CD8-positive, alpha-beta memory T cell (primary cell): Measurements from ENCODE around the gene TBC1D22A. TPM values are rescaled to one million over a fixed set of nuclear protein-coding genes. Genes with fewer than 3 reads are reported as not detected.

ENCODE experiments used
- CTCF ChIA-PET: fragments of 350-600 bp; sonication (Branson Sonifier 250); formaldehyde crosslinking; loops from one replicate; lab custom pipeline; 2021; ENCODE audit warnings: antibody characterized with exemption; lab: Charles Lee
- POLR2A ChIA-PET: fragments of 350-600 bp; sonication (Branson Sonifier 250); formaldehyde crosslinking; loops from one replicate; lab custom pipeline; 2021; ENCODE audit warnings: antibody characterized with exemption; lab: Charles Lee
- DNase-seq, 5 donors: peaks; one replicate each; pipeline versions ENCODE4 v3.0.0 to v3.0.0-alpha.2; 2020 to 2022; ENCODE audit warnings: mixed read lengths in 1 of 5
- H3K27ac ChIP-seq: one replicate; pipeline ENCODE4 v1.7.0; 2013; ENCODE audit warnings: low read depth, mild to moderate bottlenecking, low read length, moderate library complexity
- H3K27me3 ChIP-seq: 2 replicates; pipeline ENCODE4 v1.7.0; 2013; ENCODE audit warnings: low read length, mild to moderate bottlenecking; ENCODE audit not compliant: insufficient read depth, poor library complexity, severe bottlenecking
- H3K36me3 ChIP-seq: 2 replicates; pipeline ENCODE4 v1.7.0; 2013; ENCODE audit warnings: mild to moderate bottlenecking, low read length, moderate library complexity; ENCODE audit not compliant: insufficient read depth
- H3K4me1 ChIP-seq: 2 replicates; pipeline ENCODE4 v1.7.0; 2013; ENCODE audit warnings: mild to moderate bottlenecking, low read length, moderate library complexity; ENCODE audit not compliant: insufficient read depth
- H3K4me3 ChIP-seq: 2 replicates; pipeline ENCODE4 v1.7.0; 2013; ENCODE audit warnings: mild to moderate bottlenecking, low read length
- H3K9me3 ChIP-seq: 2 replicates; pipeline ENCODE4 v1.7.0; 2013; ENCODE audit warnings: mild to moderate bottlenecking, low read length
- H3K27ac Mint-ChIP-seq, 8 donors: one replicate each; pipeline ENCODE4 v1.8.0; 2020 to 2021; ENCODE audit warnings: mixed read lengths in 8 of 8, mild to moderate bottlenecking in 6 of 8, inconsistent platforms in 3 of 8, moderate library complexity in 3 of 8
- H3K27me3 Mint-ChIP-seq, 2 donors: one replicate each; pipeline ENCODE4 v1.8.0; 2020 to 2021; ENCODE audit warnings: mixed read lengths in 2 of 2, mild to moderate bottlenecking in 1 of 2, moderate library complexity in 1 of 2
- H3K36me3 Mint-ChIP-seq, 3 donors: one replicate each; pipeline ENCODE4 v1.8.0; 2020 to 2021; ENCODE audit warnings: mixed read lengths in 3 of 3, inconsistent platforms in 1 of 3, mild to moderate bottlenecking in 1 of 3
- H3K4me1 Mint-ChIP-seq, 3 donors: one replicate each; pipeline ENCODE4 v1.8.0; 2020 to 2021; ENCODE audit warnings: mixed read lengths in 3 of 3, inconsistent platforms in 1 of 3, mild to moderate bottlenecking in 1 of 3
- H3K4me3 Mint-ChIP-seq, 7 donors: one replicate each; pipeline ENCODE4 v1.8.0; 2020 to 2021; ENCODE audit warnings: mixed read lengths in 7 of 7, mild to moderate bottlenecking in 6 of 7, moderate library complexity in 4 of 7, inconsistent platforms in 2 of 7
- H3K9me3 Mint-ChIP-seq, 5 donors: one replicate each; pipeline ENCODE4 v1.8.0; 2020 to 2022; ENCODE audit warnings: mixed read lengths in 5 of 5, mild to moderate bottlenecking in 3 of 5, moderate library complexity in 2 of 5, inconsistent platforms in 1 of 5
- polyA plus RNA-seq: library from polyadenylated mRNA; unstranded; fragments of 300-500 nt; fragmentation: Illumina TruSeq; gene quantifications from one replicate; pipeline ENCODE4 v1.2.3, GENCODE V29; 2021
- total RNA-seq, 2 experiments: library from RNA; stranded (reverse); gene quantifications; one replicate each; pipeline ENCODE4 v1.2.3, GENCODE V29; 2021

Gene TBC1D22A
- total and polyA plus RNA-seq, 3 experiments from 2014 or later = 26.6 to 34.8 (median 34.0) TPM

DNA sequence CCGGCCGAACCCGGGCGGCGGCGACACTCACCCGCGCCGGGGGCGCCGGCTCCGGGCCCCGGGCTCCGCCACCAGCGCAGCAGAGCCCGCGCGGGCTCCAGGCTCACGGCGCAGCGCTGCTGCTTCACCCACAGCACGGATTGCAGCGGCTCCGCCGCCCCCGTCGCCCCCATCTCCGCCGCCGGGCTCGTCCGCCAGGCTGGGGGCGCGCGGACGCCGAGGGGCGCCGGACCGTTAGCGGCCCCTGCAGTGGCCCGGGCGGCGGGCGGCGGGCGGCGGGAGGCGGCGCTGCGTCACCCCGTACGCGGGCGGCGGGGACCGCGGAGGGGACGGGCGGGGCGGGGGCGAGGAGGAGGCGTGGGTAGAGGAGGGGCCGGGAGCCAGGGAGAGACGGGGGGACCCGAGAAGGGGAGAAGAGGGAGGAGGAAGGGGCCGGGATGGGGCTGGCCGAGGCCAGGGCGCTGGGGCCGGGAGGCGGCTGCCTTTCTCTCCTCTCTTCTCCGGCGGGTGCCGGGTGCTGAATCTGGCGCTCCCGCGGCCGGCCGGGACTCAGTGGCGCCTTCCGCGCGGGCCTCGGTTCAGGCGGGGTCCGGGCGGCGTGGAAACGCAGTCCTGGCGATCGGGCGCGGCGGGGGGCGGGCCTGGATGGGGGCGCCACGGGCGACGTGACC, 24.3 kb upstream of the TBC1D22A start, which contains the start of gene CERK:
Gene CERK, minus strand, starts transcription at position 277 of the 671 bp plus-strand sequence. Its CDS starts 104 bp downstream, at position 173.
- Histone ChIP-seq H3K27me3 (no peaks in the 10 kb centered on the region), H3K4me3 (peak within 1 kb of the TSS; percentile 76), H3K27ac (peak within 1 kb of the TSS; percentile 76), H3K36me3 (no peaks in the 10 kb centered on the region), H3K9me3 (no peaks in the 10 kb centered on the region), H3K4me1 (peaks cover 43% of the 10 kb centered on the region)
- Mint-ChIP-seq H3K36me3 (peaks cover 5 to 26% (median 14%) of the 10 kb centered on the region in 3 donors), H3K9me3 (no peaks in the 10 kb centered on the region), H3K27ac (peak within 1 kb of the TSS; percentile 97 to 100 (median 100)), H3K27me3 (peaks cover 0 to 5% of the 10 kb centered on the region in 2 donors), H3K4me3 (peak within 1 kb of the TSS; percentile 95 to 100 (median 99)), H3K4me1 (peaks cover 36 to 46% (median 37%) of the 10 kb centered on the region in 3 donors)
- POLR2A ChIA-PET = interaction anchor here (1.7 to 2.5 kb wide), 2 partner anchors 11 to 25 kb away, joined by 13 to 16 read pairs; partner anchors contain the start of gene TBC1D22A
- peak; percentile 58 to 75 (median 67) for DNase-seq
- CTCF ChIA-PET = interaction anchor here (1.0 to 3.0 kb wide), 3 partner anchors 11 to 25 kb away, joined by 4 to 13 read pairs (median 6); no protein-coding TSS in a partner anchor

DNA sequence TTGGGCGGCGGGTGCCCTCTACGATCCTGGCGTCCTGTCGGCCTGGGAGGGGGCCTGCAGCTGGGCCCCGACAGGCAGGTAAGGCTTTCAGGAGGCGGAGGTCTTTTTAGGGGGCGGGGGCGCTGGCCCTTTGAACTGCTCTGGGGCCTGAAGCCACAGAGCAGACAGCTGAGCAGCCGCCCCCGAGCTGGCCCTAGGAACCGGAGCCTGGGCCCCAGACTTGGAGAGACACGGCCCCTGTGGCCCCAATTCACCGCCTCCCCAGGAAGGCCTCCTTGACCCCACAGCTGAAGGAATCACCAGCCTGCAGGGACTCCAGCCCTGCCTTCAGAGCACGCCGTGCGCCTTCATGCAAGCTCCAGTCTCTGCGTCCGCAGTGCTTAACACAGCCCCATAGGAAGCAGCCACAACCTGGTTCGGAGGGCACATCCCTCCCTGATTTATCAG, 23.8 kb upstream of the TBC1D22A start:
- no peaks in the 10 kb centered on the region for H3K27me3 ChIP-seq
- peak overlapping the region; percentile 63 for H3K4me3 ChIP-seq
- Mint-ChIP-seq H3K4me1 (peaks cover 35 to 44% (median 36%) of the 10 kb centered on the region in 3 donors), H3K27me3 (peaks cover 0 to 5% of the 10 kb centered on the region in 2 donors), H3K4me3 (peak overlapping the region; percentile 87 to 95 (median 92)), H3K36me3 (peaks cover 5 to 26% (median 14%) of the 10 kb centered on the region in 3 donors), H3K27ac (peak overlapping the region; percentile 87 to 98 (median 97)), H3K9me3 (no peaks in the 10 kb centered on the region)
- no peak for DNase-seq
- H3K36me3 ChIP-seq = no peaks in the 10 kb centered on the region
- POLR2A ChIA-PET = interaction anchor here (1.7 to 2.5 kb wide), 2 partner anchors 11 to 24 kb away, joined by 13 to 16 read pairs; partner anchors contain the start of gene TBC1D22A
- H3K27ac ChIP-seq = peak overlapping the region; percentile 65
- no peaks in the 10 kb centered on the region for H3K9me3 ChIP-seq
- H3K4me1 ChIP-seq = peaks cover 43% of the 10 kb centered on the region
- CTCF ChIA-PET = interaction anchor here (1.0 to 3.0 kb wide), 4 partner anchors 10 to 64 kb away, joined by 3 to 13 read pairs (median 5); no protein-coding TSS in a partner anchor

- H3K36me3 Mint-ChIP-seq = peaks cover 5 to 23% (median 14%) of the 10 kb centered on the region in 3 donors
- Histone ChIP-seq H3K27me3 (no peaks in the 10 kb centered on the region), H3K9me3 (no peaks in the 10 kb centered on the region), H3K4me1 (peaks cover 40% of the 10 kb centered on the region), H3K27ac (peak overlapping the region; percentile 65), H3K36me3 (no peaks in the 10 kb centered on the region), H3K4me3 (peak overlapping the region; percentile 63)
- peak in 4 of 5 donors; percentile 65 to 87 (median 77) for DNase-seq
- H3K9me3 Mint-ChIP-seq = no peaks in the 10 kb centered on the region
- CTCF ChIA-PET = interaction anchor here (1.0 to 3.0 kb wide), 4 partner anchors 10 to 63 kb away, joined by 3 to 13 read pairs (median 5); no protein-coding TSS in a partner anchor
- peaks cover 29 to 40% (median 33%) of the 10 kb centered on the region in 3 donors for H3K4me1 Mint-ChIP-seq
- peak overlapping the region; percentile 87 to 98 (median 97) for H3K27ac Mint-ChIP-seq
- H3K27me3 Mint-ChIP-seq = peaks cover 0 to 5% of the 10 kb centered on the region in 2 donors
- H3K4me3 Mint-ChIP-seq = peak overlapping the region; percentile 87 to 95 (median 92)
- POLR2A ChIA-PET = interaction anchor here (1.7 to 2.5 kb wide), 2 partner anchors 10 to 23 kb away, joined by 13 to 16 read pairs; partner anchors contain the start of gene TBC1D22A
Observed at GRCh38 chr22:46739094-46739870, 23.2 kb upstream of the TBC1D22A start.

- peak in 1 of 5 donors; percentile 41 for DNase-seq
- H3K27me3 ChIP-seq = no peaks in the 10 kb centered on the region
- Mint-ChIP-seq H3K4me3 (peak overlapping the region in 4 of 7 donors; percentile 5 to 60 (median 45)), H3K4me1 (peaks cover 12 to 21% (median 16%) of the 10 kb centered on the region in 3 donors), H3K27me3 (peaks cover 0 to 5% of the 10 kb centered on the region in 2 donors), H3K27ac (peak overlapping the region in 6 of 8 donors; percentile 48 to 98 (median 89)), H3K36me3 (peaks cover 0 to 11% (median 8%) of the 10 kb centered on the region in 3 donors), H3K9me3 (no peaks in the 10 kb centered on the region)
- no peak overlapping the region for H3K27ac ChIP-seq
- no peaks in the 10 kb centered on the region for H3K9me3 ChIP-seq
- peaks cover 21% of the 10 kb centered on the region for H3K4me1 ChIP-seq
- no peaks in the 10 kb centered on the region for H3K36me3 ChIP-seq
- ChIA-PET POLR2A (interaction anchor here (1.4 kb wide), 1 partner anchor 21 kb away, joined by 3 read pairs; the partner anchor contains the start of gene TBC1D22A), CTCF (interaction anchor here (2.0 to 3.0 kb wide), 3 partner anchors 8 to 62 kb away, joined by 5 to 13 read pairs (median 11); no protein-coding TSS in a partner anchor)
- H3K4me3 ChIP-seq = no peak overlapping the region
Observed at GRCh38 chr22:46740910-46741780, 21.3 kb upstream of the TBC1D22A start.

DNA sequence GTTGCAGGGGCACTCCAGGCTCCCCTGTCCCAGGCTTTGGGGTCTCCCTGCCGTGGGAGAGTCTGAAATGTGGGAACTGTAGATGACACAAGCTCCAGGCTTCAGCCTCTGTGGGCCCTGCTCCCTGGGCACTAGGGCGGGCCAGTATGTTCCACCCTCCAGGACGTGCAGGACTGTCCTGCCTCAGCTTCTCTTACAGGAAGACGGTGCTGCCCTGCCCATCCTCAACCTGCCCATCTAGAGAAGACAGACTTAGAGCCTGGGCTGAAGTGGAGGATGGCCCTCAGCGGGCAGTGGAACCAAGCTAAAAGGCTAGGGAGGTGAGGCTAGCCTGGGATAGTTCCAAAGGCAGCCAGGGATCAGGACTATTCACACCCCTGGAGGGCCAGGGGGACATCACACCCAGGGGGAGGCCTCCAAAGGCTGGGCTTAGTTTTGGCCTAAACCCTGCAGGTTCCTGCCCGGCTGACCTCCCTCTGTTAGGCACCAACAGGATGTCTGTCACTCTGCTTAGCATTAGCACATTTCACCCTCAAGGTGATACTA, 20.4 kb upstream of the TBC1D22A start:
- Histone ChIP-seq H3K4me3 (no peak overlapping the region), H3K27me3 (no peaks in the 10 kb centered on the region), H3K27ac (no peak overlapping the region), H3K4me1 (peaks cover 12% of the 10 kb centered on the region), H3K36me3 (no peaks in the 10 kb centered on the region), H3K9me3 (no peaks in the 10 kb centered on the region)
- DNase-seq = peak in 1 of 5 donors; percentile 24
- peaks cover 0 to 2% of the 10 kb centered on the region in 2 donors for H3K27me3 Mint-ChIP-seq
- H3K4me1 Mint-ChIP-seq = peaks cover 4 to 13% (median 9%) of the 10 kb centered on the region in 3 donors
- H3K4me3 Mint-ChIP-seq = peak overlapping the region in 2 of 7 donors; percentile 35 to 60
- H3K27ac Mint-ChIP-seq = peak overlapping the region in 3 of 8 donors; percentile 50 to 85 (median 64)
- ChIA-PET POLR2A (no interaction called here), CTCF (interaction anchor here (2.0 to 2.6 kb wide), 2 partner anchors 17 to 61 kb away, joined by 5 to 11 read pairs; no protein-coding TSS in a partner anchor)
- H3K36me3 Mint-ChIP-seq = peaks cover 0 to 5% (median 3%) of the 10 kb centered on the region in 3 donors
- no peaks in the 10 kb centered on the region for H3K9me3 Mint-ChIP-seq

- Histone ChIP-seq H3K27me3 (no peaks in the 10 kb centered on the region), H3K36me3 (no peaks in the 10 kb centered on the region), H3K4me3 (no peak overlapping the region), H3K9me3 (no peaks in the 10 kb centered on the region), H3K27ac (no peak overlapping the region), H3K4me1 (peaks cover 10% of the 10 kb centered on the region)
- DNase-seq = peak in 1 of 5 donors; percentile 17
- H3K27ac Mint-ChIP-seq = peak overlapping the region in 1 of 8 donors; percentile 61
- CTCF ChIA-PET = interaction anchor here (1.2 to 2.6 kb wide), 4 partner anchors 9 to 60 kb away, joined by 3 to 11 read pairs (median 4); no protein-coding TSS in a partner anchor
- no peaks in the 10 kb centered on the region for H3K27me3 Mint-ChIP-seq
- POLR2A ChIA-PET = no interaction called here
- no peak overlapping the region for H3K4me3 Mint-ChIP-seq
- H3K4me1 Mint-ChIP-seq = peaks cover 0 to 9% (median 7%) of the 10 kb centered on the region in 3 donors
- H3K36me3 Mint-ChIP-seq = peaks cover 0 to 2% (median 0%) of the 10 kb centered on the region in 3 donors
- H3K9me3 Mint-ChIP-seq = no peaks in the 10 kb centered on the region
Observed at GRCh38 chr22:46742576-46743221, 19.8 kb upstream of the TBC1D22A start.
